HG03571 (cell line): ENCODE results near the gene RCBTB2.
A peak's percentile ranks its signal among the peaks of the same experiment; 100 is the strongest.

Experiments used
- ATAC-seq: cut with Tn5 transposase; IDR thresholded peaks from one replicate; pipeline ENCODE4 v1.9.1; 2021; ENCODE audit not compliant: unreplicated experiment

The RCBTB2 gene

GRCh38 chr13:48564056-48564455 is 31.2 kb upstream of the RCBTB2 start:
- no peak for ATAC-seq

DNA sequence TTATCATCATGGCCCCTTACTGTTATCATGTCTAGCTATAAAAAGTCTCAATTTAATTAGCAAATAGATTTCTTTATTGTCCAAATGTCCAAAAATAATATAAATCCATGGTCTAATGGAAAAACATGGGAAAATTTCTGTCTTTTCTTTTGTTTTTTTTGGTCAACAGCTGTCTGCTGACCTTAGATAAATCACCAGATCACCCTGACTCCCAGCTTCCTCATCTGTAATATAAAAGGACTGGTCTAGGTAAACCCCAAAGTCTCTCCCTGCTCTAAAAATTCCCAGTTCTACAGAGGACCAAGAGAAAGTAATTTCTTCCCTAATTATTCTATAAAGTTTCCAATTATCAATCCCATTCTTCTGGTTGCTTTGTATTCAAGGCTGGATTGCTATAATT is 30.7 kb upstream of the RCBTB2 start:
- no peak for ATAC-seq

- ATAC-seq: peak; percentile 98
Observed at GRCh38 chr13:48562296-48563066, 29.6 kb upstream of the RCBTB2 start.

DNA sequence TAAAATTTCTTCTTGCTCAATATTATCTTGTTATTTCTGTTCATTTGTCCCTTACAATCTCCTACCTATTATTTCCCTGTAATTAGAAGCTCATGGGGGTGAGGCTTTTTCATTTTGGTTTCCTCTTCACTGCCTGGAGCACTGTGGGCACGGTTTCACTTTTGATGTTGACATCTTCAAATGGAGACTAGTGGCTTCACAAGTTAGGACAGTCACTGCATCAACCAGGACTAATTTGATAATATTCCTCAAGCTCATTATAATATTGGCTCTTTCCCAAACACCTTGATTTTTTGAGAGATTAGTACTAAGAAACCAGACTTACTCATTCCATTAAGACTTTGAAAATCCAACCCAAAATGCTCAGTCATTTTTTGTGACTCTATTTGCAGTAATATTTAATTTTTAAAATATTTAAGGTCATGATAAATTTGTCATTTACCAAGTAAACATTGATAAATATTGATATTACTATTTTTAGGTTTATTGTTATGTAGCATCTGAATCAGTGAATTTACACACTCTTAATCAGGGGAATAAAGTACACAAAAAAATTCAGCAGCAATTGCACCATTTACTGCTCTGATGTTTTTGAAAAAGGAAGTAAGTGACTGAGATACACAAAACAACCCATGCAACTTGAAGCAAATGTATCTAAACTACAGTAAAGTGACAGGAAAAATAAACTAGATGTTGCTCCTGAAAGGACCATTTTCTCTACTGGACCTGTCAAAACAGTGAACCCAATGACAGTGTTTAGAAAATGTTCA is 28.8 kb upstream of the RCBTB2 start:
- ATAC-seq: peak; percentile 0

- no peak for ATAC-seq
Observed at GRCh38 chr13:48560657-48561337, 27.9 kb upstream of the RCBTB2 start.

DNA sequence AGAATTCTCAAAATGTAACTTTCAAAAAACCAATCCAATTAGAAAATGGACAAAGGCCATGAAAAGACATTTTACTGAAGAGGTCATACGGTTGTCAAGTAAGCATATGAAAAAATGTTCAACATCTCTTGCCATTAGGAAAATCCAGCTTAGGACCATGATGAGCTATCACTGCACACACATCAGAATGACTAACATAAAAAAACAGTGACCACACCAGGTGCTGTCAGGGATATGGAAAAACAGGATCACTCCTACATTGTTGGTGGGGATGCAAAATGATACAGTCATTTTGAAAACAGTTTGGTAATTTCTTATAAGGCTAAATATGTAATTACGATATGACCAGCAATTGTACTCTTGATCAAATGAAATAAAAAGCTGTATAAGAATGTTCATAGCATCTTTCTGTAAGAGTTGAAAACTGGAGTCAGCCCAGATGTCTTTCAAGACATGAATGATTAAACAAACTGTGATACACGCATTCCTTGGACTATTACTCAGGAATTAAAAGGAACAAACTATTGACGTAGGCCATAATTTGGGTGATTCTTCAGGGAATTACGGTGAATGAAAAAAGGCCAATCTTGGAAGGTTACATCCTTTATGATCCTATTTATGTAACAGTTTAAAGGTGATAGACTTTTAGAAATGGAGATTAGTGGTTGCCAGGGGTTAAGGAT is 26.9 kb upstream of the RCBTB2 start:
- ATAC-seq: no peak

DNA sequence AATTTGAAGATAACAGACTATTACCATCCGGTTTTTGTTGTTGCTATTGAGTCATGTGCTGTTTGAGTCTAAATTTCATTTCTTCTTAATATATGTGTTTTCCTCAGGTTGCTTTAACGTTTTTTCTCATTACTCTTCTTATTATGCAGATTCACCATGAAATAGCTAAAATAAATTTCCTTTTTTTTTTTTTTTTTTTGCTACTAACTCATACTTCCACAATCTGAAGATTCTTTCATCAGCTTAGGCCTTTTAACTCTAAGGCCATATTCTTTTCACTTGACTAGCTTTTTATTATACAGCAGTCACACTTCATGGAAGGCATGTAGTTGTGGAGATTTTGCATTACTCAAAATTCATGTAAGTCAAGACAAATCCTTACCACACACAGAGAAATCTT is 23.9 kb upstream of the RCBTB2 start:
- no peak for ATAC-seq

GRCh38 chr13:48555441-48555840 is 22.6 kb upstream of the RCBTB2 start:
- ATAC-seq: no peak

- no peak for ATAC-seq
Observed at GRCh38 chr13:48551329-48551728, 18.4 kb upstream of the RCBTB2 start.

DNA sequence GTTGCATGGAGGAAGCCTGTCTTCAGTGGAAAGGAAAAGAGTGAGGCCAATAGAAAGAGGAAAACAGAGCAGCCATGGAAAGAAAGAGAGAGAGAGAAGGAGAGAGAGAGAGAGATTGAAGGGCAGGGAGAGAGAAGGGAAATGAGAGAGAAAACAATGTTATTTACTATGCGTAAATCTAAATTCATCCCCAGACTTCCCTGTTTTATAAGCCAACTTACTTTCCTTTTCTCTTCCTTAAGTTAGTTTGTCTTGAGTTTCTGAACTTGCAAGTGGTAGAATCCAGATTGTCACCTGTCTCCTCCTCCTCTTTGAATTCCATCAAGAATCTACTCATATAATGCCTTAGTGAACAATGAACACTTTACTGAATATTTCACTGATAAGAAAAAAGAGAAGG is 16.8 kb upstream of the RCBTB2 start:
- ATAC-seq: no peak

DNA sequence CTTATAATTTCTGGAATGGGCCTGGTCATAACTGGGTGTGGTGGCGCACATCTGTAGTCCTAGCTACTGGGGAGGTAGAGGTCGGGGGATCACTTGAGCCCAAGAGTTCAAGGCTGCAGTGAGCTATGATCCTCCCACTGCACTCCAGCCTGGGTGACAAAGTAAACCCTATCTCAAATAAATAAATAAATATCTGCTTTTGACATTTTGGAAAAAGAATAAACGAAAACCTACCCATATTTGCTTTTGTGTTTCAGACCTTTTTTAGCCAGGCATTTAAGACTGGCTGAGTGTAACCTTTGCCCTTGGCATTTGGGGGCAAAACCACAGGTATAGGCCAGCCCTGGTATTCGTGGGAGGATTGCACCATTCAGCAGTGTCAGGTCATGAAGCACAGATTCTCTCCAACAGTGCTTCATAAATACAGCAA is 14.8 kb upstream of the RCBTB2 start:
- no peak for ATAC-seq

- no peak for ATAC-seq
Observed at GRCh38 chr13:48545608-48546007, 12.7 kb upstream of the RCBTB2 start.

- no peak for ATAC-seq
Observed at GRCh38 chr13:48542581-48543341, 9.9 kb upstream of the RCBTB2 start.

- ATAC-seq: no peak
Observed at GRCh38 chr13:48542138-48542537, 9.3 kb upstream of the RCBTB2 start.

- ATAC-seq: no peak
Observed at GRCh38 chr13:48539550-48539949, 6.7 kb upstream of the RCBTB2 start.

DNA sequence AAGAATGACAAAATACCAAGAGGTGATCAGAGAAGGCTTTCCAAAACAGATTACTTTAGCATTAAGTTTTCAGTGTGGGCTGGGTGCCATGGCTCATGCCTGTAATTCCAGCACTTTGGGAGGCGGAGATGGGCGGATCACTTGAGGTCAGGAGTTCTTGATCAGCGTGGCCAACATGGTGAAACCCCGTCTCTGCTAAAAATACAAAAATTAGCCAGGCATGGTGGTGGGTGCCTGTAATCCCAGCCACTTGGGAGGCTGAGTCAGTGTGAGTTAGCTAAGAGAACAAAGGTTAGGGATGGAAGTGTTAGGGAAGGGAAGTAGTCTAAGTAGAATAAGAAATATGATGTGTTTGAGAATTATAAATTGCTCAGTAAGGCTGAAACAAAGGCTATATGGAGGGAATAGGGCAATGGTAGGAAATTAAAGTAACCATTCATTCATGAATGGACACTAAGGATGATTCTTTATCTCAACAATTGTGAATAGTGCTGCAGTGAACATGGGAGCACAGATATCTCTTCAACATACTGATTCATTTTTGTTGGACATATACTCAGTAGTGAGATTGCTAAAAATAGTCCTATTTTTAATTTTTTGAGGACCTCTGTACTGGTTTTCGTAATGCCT is 3.9 kb upstream of the RCBTB2 start:
- no peak for ATAC-seq

- no peak for ATAC-seq
Observed at GRCh38 chr13:48535766-48536165, 2.9 kb upstream of the RCBTB2 start.

DNA sequence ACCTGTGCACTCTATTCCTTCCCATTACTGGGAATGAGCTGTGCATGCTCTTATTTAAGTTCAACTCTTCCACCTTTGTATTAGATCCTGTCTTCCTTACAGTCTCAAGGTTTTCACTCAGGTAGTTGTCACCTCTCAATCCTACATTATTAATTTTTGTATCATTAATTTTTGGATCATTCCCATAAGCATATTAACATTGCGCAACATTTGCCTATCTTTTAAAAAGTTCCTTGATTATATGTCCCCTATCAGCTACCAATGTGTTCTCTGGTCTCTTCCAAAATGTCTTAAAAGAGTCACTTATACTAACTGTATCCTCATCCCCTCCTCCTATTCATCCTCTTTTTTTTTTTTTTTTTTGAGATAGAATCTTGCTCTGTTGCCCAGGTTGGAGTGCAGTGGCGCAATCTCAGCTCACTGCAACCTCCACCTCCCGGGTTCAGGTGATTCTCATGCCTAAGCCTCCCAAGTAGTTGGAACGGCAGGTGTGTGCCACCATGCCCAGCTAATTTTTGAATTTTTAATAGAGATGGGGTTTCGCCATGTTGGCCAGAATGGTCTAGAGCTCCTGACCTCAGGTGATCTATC is 2.1 kb upstream of the RCBTB2 start:
- ATAC-seq: no peak

DNA sequence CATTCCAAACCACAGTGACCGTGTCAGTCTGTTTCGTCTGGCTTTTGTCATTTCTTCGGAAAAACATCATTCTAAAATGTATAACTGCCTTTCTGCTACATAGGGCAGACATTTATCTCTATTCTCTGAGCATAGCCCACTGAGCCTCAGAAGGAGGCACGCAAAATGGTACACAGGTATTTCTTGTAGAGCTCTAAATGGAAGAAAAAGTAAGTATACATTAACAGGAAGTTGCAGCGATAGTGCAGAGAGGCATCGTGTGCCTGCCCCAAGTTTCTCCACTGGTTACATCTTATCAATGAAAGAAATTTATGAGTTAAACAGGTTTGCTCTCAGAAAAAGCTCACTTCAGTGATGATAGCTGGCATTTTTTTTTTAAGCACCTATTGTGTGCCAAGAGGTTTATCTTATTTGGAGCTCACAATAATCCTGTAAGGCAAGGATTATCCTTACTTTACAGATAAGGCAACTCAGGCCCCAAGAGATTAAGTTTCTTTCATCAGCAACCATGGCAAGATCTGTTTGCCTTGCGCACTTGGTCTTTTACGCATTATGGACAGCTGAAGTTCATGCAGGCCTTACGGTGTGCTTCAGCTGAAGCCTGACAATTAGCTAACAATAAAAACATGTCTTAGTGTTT is 1.2 kb upstream of the RCBTB2 start:
- ATAC-seq: no peak

DNA sequence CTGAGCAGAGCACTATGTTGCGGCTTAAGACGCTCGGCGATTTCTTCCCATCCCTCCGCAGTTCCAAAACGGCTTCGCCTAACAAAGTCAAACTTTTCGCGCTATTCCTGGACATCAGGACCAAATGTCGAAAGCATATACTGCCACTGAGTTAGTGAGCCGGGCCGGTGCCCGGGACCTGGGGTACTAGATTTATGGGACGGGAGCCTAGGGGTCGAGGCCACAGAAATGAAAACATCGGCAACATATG is 699 bp downstream of the RCBTB2 start:
- no peak for ATAC-seq
